Esophagus squamous epithelium (tissue), 5 donors: Measurements from ENCODE around the gene ZNF823. TPM values are rescaled to one million over a fixed set of nuclear protein-coding genes. Genes with fewer than 3 reads are reported as not detected.

Experiments used
- DNase-seq: peaks from one replicate; lab custom pipeline; 2025; lab: John Stamatoyannopoulos, UW
- H3K27ac ChIP-seq, 4 donors: fragments of 200-600 bp; sonication (generic); one replicate each; pipeline ENCODE4 v1.5.1; 2016 to 2019; ENCODE audit warnings: mild to moderate bottlenecking in 1 of 4
- H3K27me3 ChIP-seq, 4 donors: fragments of 200-600 bp; sonication (generic); 1 replicate in 3 of 4; 2 replicates in 1 of 4; pipeline versions ENCODE4 v1.5.1 to v1.6.0; 2017 to 2021; ENCODE audit warnings: antibody characterized with exemption in 1 of 4
- H3K36me3 ChIP-seq, 3 donors: fragments of 200-600 bp; sonication (generic); one replicate each; pipeline ENCODE4 v1.5.1; 2016 to 2019
- H3K4me1 ChIP-seq, 3 donors: fragments of 200-600 bp; sonication (generic); one replicate each; pipeline ENCODE4 v1.5.1; 2017 to 2019
- H3K4me3 ChIP-seq, 4 donors: fragments of 200-600 bp; sonication (generic); 1 replicate in 3 of 4; 2 replicates in 1 of 4; pipeline ENCODE4 v1.5.1; 2016 to 2019; ENCODE audit warnings: mild to moderate bottlenecking in 2 of 4, moderate library complexity in 1 of 4
- H3K9me3 ChIP-seq, 3 donors: fragments of 200-600 bp; sonication (generic); one replicate each; pipeline ENCODE4 v1.5.1; 2016 to 2019
- CTCF ChIP-seq, 6 experiments: fragments of 450-650 bp in 4 of 6; fragments of 200-600 bp in 2 of 6; sonication (generic) in 2 of 6; IDR thresholded peaks; one replicate each; pipeline ENCODE4 v1.5.1; 2016 to 2019; ENCODE audit warnings: antibody characterized with exemption in 6 of 6, mild to moderate bottlenecking in 4 of 6, moderate library complexity in 4 of 6
- POLR2A ChIP-seq, 4 donors: fragments of 450-650 bp; IDR thresholded peaks; one replicate each; pipeline ENCODE4 v1.6.1; 2017; ENCODE audit warnings: antibody characterized with exemption in 4 of 4, mild to moderate bottlenecking in 4 of 4, moderate library complexity in 3 of 4
- WGBS, 2 donors: methylation state at CpG; one replicate each; pipeline ENCODE4 v1.1.5; 2018; 5-methylcytosine and 5-hydroxymethylcytosine counted together
- intact Hi-C: fragments of 100-400 bp; cut with DNase I; formaldehyde crosslinking; loops from one replicate; pipeline ENCODE4 v1.15.0; 2022
- total RNA-seq, 4 donors: library from RNA; depleted of rRNA; stranded (reverse); fragments of >200 nt; gene quantifications; one replicate each; pipeline ENCODE4 v1.1.0, GENCODE V29; 2016
- donor health status: DM: yes; HTN: yes; CAD: no.

The ZNF823 gene
- total RNA-seq, 4 donors from 2014 or later: 8.5 to 22.3 (median 11.8) TPM

- Histone ChIP-seq H3K27me3 (no peaks in the 10 kb centered on the region), H3K27ac (no peak overlapping the region), H3K4me3 (no peak overlapping the region), H3K36me3 (no peaks in the 10 kb centered on the region), H3K4me1 (peaks cover 5 to 17% (median 8%) of the 10 kb centered on the region in 3 donors), H3K9me3 (no peaks in the 10 kb centered on the region)
- TF ChIP-seq CTCF (IDR thresholded peaks at IDR 0.05) (no peak), POLR2A (IDR thresholded peaks at IDR 0.05) (no peak)
- DNase-seq: no peak
- intact Hi-C loops: no loop called here
- 64 to 85% methylated on average over 4 to 6 of the region's 6 CpGs for WGBS, 2 donors
These were observed 41.4 kb downstream of the ZNF823 start for GRCh38 chr19:11697284-11697855.

GRCh38 chr19:11694533-11695439 lies 44.0 kb downstream of the ZNF823 start:
- intact Hi-C loops: no loop called here
- Histone ChIP-seq H3K27me3 (no peaks in the 10 kb centered on the region), H3K9me3 (no peaks in the 10 kb centered on the region), H3K4me3 (peak overlapping the region; percentile 66 to 82 (median 76)), H3K27ac (peak overlapping the region; percentile 74 to 88 (median 79)), H3K36me3 (no peaks in the 10 kb centered on the region), H3K4me1 (peaks cover 5 to 17% (median 8%) of the 10 kb centered on the region in 3 donors)
- TF ChIP-seq CTCF (IDR thresholded peaks at IDR 0.05) (no peak), POLR2A (IDR thresholded peaks at IDR 0.05) (peak in 2 of 4 donors; percentile 15 to 43)
- peak; percentile 46 for DNase-seq
- WGBS, 2 donors: 10 to 42% methylated on average over 4 to 16 of the region's 61 CpGs

GRCh38 chr19:11693505-11694499 lies 44.9 kb downstream of the ZNF823 start:
- TF ChIP-seq CTCF (IDR thresholded peaks at IDR 0.05): no peak
- no peak for TF ChIP-seq POLR2A (IDR thresholded peaks at IDR 0.05)
- Histone ChIP-seq H3K4me3 (peak overlapping the region; percentile 66 to 82 (median 76)), H3K27me3 (no peaks in the 10 kb centered on the region), H3K36me3 (no peaks in the 10 kb centered on the region), H3K4me1 (peaks cover 5 to 17% (median 8%) of the 10 kb centered on the region in 3 donors), H3K9me3 (no peaks in the 10 kb centered on the region), H3K27ac (peak overlapping the region in 3 of 4 donors; percentile 79 to 88 (median 79))
- intact Hi-C loops: no loop called here
- 18 to 23% methylated on average over 12 to 15 of the region's 16 CpGs for WGBS, 2 donors
- no peak for DNase-seq

- no peaks in the 10 kb centered on the region for H3K36me3 ChIP-seq
- intact Hi-C loops: no loop called here
- TF ChIP-seq POLR2A (IDR thresholded peaks at IDR 0.05): no peak
- no peak for TF ChIP-seq CTCF (IDR thresholded peaks at IDR 0.05)
- H3K27me3 ChIP-seq: no peaks in the 10 kb centered on the region
- peaks cover 5 to 17% (median 8%) of the 10 kb centered on the region in 3 donors for H3K4me1 ChIP-seq
- no peak for DNase-seq
- peaks cover 0 to 4% (median 0%) of the 10 kb centered on the region in 3 donors for H3K9me3 ChIP-seq
- 76 to 81% methylated on average over 8 to 10 of the region's 11 CpGs for WGBS, 2 donors
- H3K4me3 ChIP-seq: no peak overlapping the region
- H3K27ac ChIP-seq: no peak overlapping the region
These were observed 46.5 kb downstream of the ZNF823 start for GRCh38 chr19:11692127-11692790.
